GM23338 (cell line): ENCODE results near the gene TFPI. TPM values are rescaled to one million over a fixed set of nuclear protein-coding genes. Genes with fewer than 3 reads are reported as not detected.
A peak's percentile ranks its signal among the peaks of the same experiment; 100 is the strongest.

Experiments used
- ATAC-seq: fragments of 200-7000 bp; cut with Tn5 transposase; 3 replicates; pipeline ENCODE4 v1.9.1; 2020
- DNase-seq: peaks from one replicate; pipeline ENCODE4 v3.0.0-alpha.2; 2015; ENCODE audit warnings: low spot score
- H2AFZ ChIP-seq: fragments of 200-600 bp; sonication (generic); 2 replicates; pipeline ENCODE4 v1.8.0; 2016; ENCODE audit warnings: antibody characterized with exemption, mild to moderate bottlenecking, moderate library complexity
- H3F3A ChIP-seq: fragments of 200-600 bp; sonication (generic); replicated peaks from 2 replicates; pipeline ENCODE4 v1.8.0; 2017; ENCODE audit warnings: antibody characterized with exemption, mixed run types, low read depth
- H3K27ac ChIP-seq: fragments of 200-600 bp; sonication (generic); 2 replicates; pipeline ENCODE4 v1.6.1; 2016; ENCODE audit warnings: low read depth
- H3K27me3 ChIP-seq: fragments of 200-600 bp; sonication (generic); 2 replicates; pipeline ENCODE4 v1.8.0; 2016; ENCODE audit warnings: mild to moderate bottlenecking, mixed run types, moderate library complexity; ENCODE audit not compliant: insufficient read depth
- H3K36me3 ChIP-seq: fragments of 200-600 bp; sonication (generic); 2 replicates; pipeline ENCODE4 v1.8.0; 2016; ENCODE audit warnings: mild to moderate bottlenecking; ENCODE audit not compliant: insufficient read depth
- H3K4me1 ChIP-seq: fragments of 200-600 bp; sonication (generic); 2 replicates; pipeline ENCODE4 v1.8.0; 2016; ENCODE audit warnings: mild to moderate bottlenecking, moderate library complexity; ENCODE audit not compliant: insufficient read depth
- H3K4me2 ChIP-seq: fragments of 200-600 bp; sonication (generic); 2 replicates; pipeline ENCODE4 v1.7.1; 2017; ENCODE audit warnings: mixed run types
- H3K4me3 ChIP-seq: fragments of 200-600 bp; sonication (generic); 2 replicates; pipeline ENCODE4 v1.6.1; 2016; ENCODE audit warnings: mixed run types
- H3K79me2 ChIP-seq: fragments of 200-600 bp; sonication (generic); replicated peaks from 2 replicates; pipeline ENCODE4 v1.8.0; 2017; ENCODE audit warnings: mild to moderate bottlenecking; ENCODE audit not compliant: insufficient read depth
- H3K9me2 ChIP-seq: fragments of 200-600 bp; sonication (generic); 2 replicates; pipeline ENCODE4 v1.8.0; 2017; ENCODE audit not compliant: insufficient read depth
- H4K20me1 ChIP-seq: fragments of 200-600 bp; sonication (generic); replicated peaks from 2 replicates; pipeline ENCODE4 v1.8.0; 2017; ENCODE audit warnings: mild to moderate bottlenecking; ENCODE audit not compliant: insufficient read depth
- H3K27ac Mint-ChIP-seq: 2 replicates; pipeline ENCODE4 v1.8.0; 2020; ENCODE audit warnings: inconsistent platforms, mild to moderate bottlenecking, moderate library complexity, mixed read lengths
- H3K27me3 Mint-ChIP-seq: 3 replicates; pipeline ENCODE4 v1.8.0; 2022; ENCODE audit warnings: low read depth, mild to moderate bottlenecking, moderate library complexity, mixed read lengths, inconsistent platforms; ENCODE audit not compliant: insufficient read depth, poor library complexity
- H3K36me3 Mint-ChIP-seq: 3 replicates; pipeline ENCODE4 v1.8.0; 2021; ENCODE audit warnings: low read depth, mild to moderate bottlenecking, inconsistent platforms, moderate library complexity, mixed read lengths
- H3K4me1 Mint-ChIP-seq: 3 replicates; pipeline ENCODE4 v1.8.0; 2020; ENCODE audit warnings: mild to moderate bottlenecking, inconsistent platforms, mixed read lengths
- H3K4me3 Mint-ChIP-seq: 3 replicates; pipeline ENCODE4 v1.8.0; 2021; ENCODE audit warnings: moderate library complexity, mild to moderate bottlenecking, inconsistent platforms, mixed read lengths
- H3K9me3 Mint-ChIP-seq: 3 replicates; pipeline ENCODE4 v1.8.0; 2020; ENCODE audit warnings: moderate library complexity, mild to moderate bottlenecking, inconsistent platforms, mixed read lengths
- CREB1 ChIP-seq: fragments of 250-450 bp; sonication (Bioruptor Pico); IDR thresholded peaks from 2 replicates; pipeline ENCODE4 v1.5.0; 2020; ENCODE audit warnings: low read depth, mild to moderate bottlenecking, moderate library complexity
- EZH2 ChIP-seq: fragments of 200-600 bp; sonication (generic); IDR thresholded peaks from one replicate; pipeline ENCODE4 v1.8.0; 2017; ENCODE audit warnings: antibody characterized with exemption, mild to moderate bottlenecking, low read depth; ENCODE audit not compliant: unreplicated experiment
- EZH2phosphoT487 ChIP-seq: fragments of 200-600 bp; sonication (generic); IDR thresholded peaks from one replicate; pipeline ENCODE4 v1.8.1; 2018; ENCODE audit warnings: antibody characterized with exemption; ENCODE audit not compliant: unreplicated experiment
- JUNB ChIP-seq: IDR thresholded peaks from one replicate; pipeline ENCODE4 v1.6.1; 2016; ENCODE audit warnings: antibody characterized with exemption; ENCODE audit not compliant: unreplicated experiment
- NANOG ChIP-seq: IDR thresholded peaks from 2 replicates; pipeline ENCODE4 v1.6.1; 2016; ENCODE audit warnings: antibody characterized with exemption, borderline replicate concordance
- POLR2AphosphoS5 ChIP-seq: IDR thresholded peaks from 2 replicates; pipeline ENCODE4 v1.6.1; 2016; ENCODE audit warnings: antibody characterized with exemption, low read depth
- REST ChIP-seq: IDR thresholded peaks from one replicate; pipeline ENCODE4 v1.6.1; 2018; ENCODE audit warnings: antibody characterized with exemption; ENCODE audit not compliant: unreplicated experiment
- STAT1 ChIP-seq: IDR thresholded peaks from one replicate; pipeline ENCODE4 v1.6.1; 2016; ENCODE audit warnings: antibody characterized with exemption; ENCODE audit not compliant: unreplicated experiment
- ZNF114 ChIP-seq: fragments of 250-450 bp; sonication (Bioruptor Pico); IDR thresholded peaks from 2 replicates; pipeline ENCODE4 v1.5.0; 2020; ENCODE audit warnings: mild to moderate bottlenecking, moderate library complexity
- ZNF331 ChIP-seq: fragments of 250-450 bp; sonication (Bioruptor Pico); IDR thresholded peaks from 2 replicates; pipeline ENCODE4 v1.5.0; 2020; ENCODE audit warnings: low read depth, mild to moderate bottlenecking, moderate library complexity
- ZNF462 ChIP-seq: fragments of 250-450 bp; sonication (Bioruptor Pico); IDR thresholded peaks from 2 replicates; pipeline ENCODE4 v1.5.0; 2020; ENCODE audit warnings: mild to moderate bottlenecking, moderate library complexity
- polyA plus RNA-seq: library from polyadenylated mRNA; unstranded; fragments of >200 nt; fragmentation: Nextera tagmentation; extraction: Ambion mirVana; gene quantifications from 2 replicates; pipeline ENCODE4 v1.2.1, GENCODE V29; 2016
- total RNA-seq: library from RNA; depleted of rRNA; stranded (reverse); fragments of >200 nt; shearing (Covaris generic); gene quantifications from 2 replicates; pipeline ENCODE4 v1.2.3, GENCODE V29; 2014
- TF ChIP-seq, protein P1 (sequence below), 2 experiments: fragments of 200-600 bp in 1 of 2; sonication (generic) in 1 of 2; conservative IDR thresholded peaks; 2 replicates each; pipeline versions ENCODE4 v1.5.1 to v1.6.1; 2016 to 2017; ENCODE audit warnings: antibody characterized with exemption in 2 of 2, low read depth in 2 of 2, mild to moderate bottlenecking in 2 of 2, moderate library complexity in 1 of 2
- TF ChIP-seq, protein P2 (sequence below): IDR thresholded peaks from 2 replicates; pipeline ENCODE4 v1.6.1; 2016; ENCODE audit warnings: antibody characterized with exemption

Gene TFPI
- total and polyA plus RNA-seq, 2 experiments from 2014 or later = 1.8 to 1.9 TPM

GRCh38 chr2:187504312-187504921 is 49.8 kb downstream of the TFPI start:
- Histone ChIP-seq H2AFZ (no peak overlapping the region), H3K4me1 (peaks cover 5% of the 10 kb centered on the region; the same call in 1 of the 2 replicates), H3K36me3 (no peaks in the 10 kb centered on the region), H3K4me3 (no peak overlapping the region), H3K79me2 (no peaks in the 10 kb centered on the region), H3K4me2 (no peak overlapping the region), H3K27ac (no peak overlapping the region), H3F3A (no peaks in the 10 kb centered on the region), H3K27me3 (no peaks in the 10 kb centered on the region), H4K20me1 (no peaks in the 10 kb centered on the region), H3K9me2 (no peaks in the 10 kb centered on the region)
- Mint-ChIP-seq H3K27ac (peak overlapping the region; percentile 76; the same call in 1 of the 2 replicates), H3K9me3 (peaks cover 8% of the 10 kb centered on the region; the same call in 2 of the 3 replicates), H3K27me3 (peaks cover 2% of the 10 kb centered on the region), H3K4me1 (peaks cover 12% of the 10 kb centered on the region; the same call in 2 of the 3 replicates), H3K4me3 (no peak overlapping the region), H3K36me3 (peaks cover 5% of the 10 kb centered on the region; the same call in 1 of the 3 replicates)
- ATAC-seq (no peak), DNase-seq (no peak)
- TF ChIP-seq POLR2AphosphoS5 (no peak), CREB1 (CRISPR knock-in tag) (no peak), NANOG (no peak), JUNB (no peak), ZNF462 (no peak), ZNF114 (CRISPR knock-in tag) (no peak), EZH2 (no peak), REST (no peak), STAT1 (no peak), ZNF331 (CRISPR knock-in tag) (no peak), EZH2phosphoT487 (no peak)
- TF ChIP-seq, protein P1, sequence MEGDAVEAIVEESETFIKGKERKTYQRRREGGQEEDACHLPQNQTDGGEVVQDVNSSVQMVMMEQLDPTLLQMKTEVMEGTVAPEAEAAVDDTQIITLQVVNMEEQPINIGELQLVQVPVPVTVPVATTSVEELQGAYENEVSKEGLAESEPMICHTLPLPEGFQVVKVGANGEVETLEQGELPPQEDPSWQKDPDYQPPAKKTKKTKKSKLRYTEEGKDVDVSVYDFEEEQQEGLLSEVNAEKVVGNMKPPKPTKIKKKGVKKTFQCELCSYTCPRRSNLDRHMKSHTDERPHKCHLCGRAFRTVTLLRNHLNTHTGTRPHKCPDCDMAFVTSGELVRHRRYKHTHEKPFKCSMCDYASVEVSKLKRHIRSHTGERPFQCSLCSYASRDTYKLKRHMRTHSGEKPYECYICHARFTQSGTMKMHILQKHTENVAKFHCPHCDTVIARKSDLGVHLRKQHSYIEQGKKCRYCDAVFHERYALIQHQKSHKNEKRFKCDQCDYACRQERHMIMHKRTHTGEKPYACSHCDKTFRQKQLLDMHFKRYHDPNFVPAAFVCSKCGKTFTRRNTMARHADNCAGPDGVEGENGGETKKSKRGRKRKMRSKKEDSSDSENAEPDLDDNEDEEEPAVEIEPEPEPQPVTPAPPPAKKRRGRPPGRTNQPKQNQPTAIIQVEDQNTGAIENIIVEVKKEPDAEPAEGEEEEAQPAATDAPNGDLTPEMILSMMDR (conservative IDR thresholded peaks at IDR 0.05; ENCODE audit: low read depth in 2 of 2) = no peak
- TF ChIP-seq, protein P2, sequence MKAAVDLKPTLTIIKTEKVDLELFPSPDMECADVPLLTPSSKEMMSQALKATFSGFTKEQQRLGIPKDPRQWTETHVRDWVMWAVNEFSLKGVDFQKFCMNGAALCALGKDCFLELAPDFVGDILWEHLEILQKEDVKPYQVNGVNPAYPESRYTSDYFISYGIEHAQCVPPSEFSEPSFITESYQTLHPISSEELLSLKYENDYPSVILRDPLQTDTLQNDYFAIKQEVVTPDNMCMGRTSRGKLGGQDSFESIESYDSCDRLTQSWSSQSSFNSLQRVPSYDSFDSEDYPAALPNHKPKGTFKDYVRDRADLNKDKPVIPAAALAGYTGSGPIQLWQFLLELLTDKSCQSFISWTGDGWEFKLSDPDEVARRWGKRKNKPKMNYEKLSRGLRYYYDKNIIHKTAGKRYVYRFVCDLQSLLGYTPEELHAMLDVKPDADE = no peak
